ENCODE data around the gene CBLN3.

CBLN3 gene

DNA sequence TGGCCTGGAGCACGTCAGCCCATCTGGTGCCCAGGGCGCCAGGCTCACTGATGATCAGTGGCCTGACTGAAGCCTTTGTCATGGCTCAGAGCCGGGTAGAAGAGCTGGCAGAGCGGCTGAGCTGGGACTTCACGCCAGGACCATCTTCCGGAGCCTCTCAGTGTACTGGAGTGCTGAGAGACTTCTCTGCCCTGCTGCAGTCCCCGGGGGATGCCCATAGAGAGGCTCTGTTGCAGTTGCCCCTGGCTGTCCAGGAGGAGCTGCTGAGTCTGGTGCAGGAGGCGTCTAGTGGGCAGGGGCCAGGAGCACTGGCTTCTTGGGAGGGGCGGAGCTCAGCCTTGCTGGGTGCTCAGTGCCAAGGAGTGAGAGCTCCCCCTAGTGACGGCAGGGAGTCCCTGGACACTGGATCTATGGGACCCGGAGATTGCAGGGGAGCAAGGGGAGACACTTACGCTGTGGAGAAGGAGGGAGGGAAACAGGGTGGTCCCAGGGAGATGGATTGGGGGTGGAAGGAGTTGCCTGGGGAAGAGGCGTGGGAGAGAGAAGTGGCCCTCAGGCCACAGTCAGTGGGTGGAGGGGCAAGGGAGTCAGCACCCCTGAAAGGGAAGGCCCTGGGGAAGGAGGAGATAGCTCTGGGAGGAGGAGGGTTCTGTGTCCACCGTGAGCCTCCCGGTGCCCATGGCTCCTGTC is 2.2 kb upstream of the CBLN3 start:
- ChIA-PET POLR2A (interaction anchor here (0.7 to 1.5 kb wide), 8 partner anchors 10 to 99 kb away, joined by 3 to 8 read pairs (median 4); partner anchors contain the start of genes ADCY4 and NYNRIN), CTCF (interaction anchor here (0.7 to 21.5 kb wide), 30 partner anchors 9 to 189 kb away, joined by 3 to 489 read pairs (median 6); partner anchors contain the start of genes ADCY4, CIDEB, DHRS1 and LTB4R2)
- Histone ChIP-seq H3K4me3 (ENCODE audit: control insufficient read depth in 1 of 7, extremely low read depth in 1 of 7, insufficient read depth in 4 of 7, low read depth in 2 of 7, low read length in 6 of 7) (peak overlapping the region in 3 of 7 experiments; percentile 81 to 93 (median 89)), H3K27ac (ENCODE audit: insufficient read depth in 1 of 2, low read depth in 1 of 2, low read length in 2 of 2, poor library complexity in 1 of 2, severe bottlenecking in 2 of 2) (no peak overlapping the region), H3K9me3 (ENCODE audit: control extremely low read depth in 1 of 5, control insufficient read depth in 4 of 5, insufficient read depth in 2 of 5, low read depth in 1 of 5, low read length in 4 of 5) (no peaks in the 10 kb centered on the region), H3K4me1 (ENCODE audit: control extremely low read depth in 1 of 4, control insufficient read depth in 4 of 4, insufficient read depth in 4 of 4, low read length in 3 of 4) (peaks cover 12 to 68% (median 66%) of the 10 kb centered on the region in 4 experiments), H3K36me3 (ENCODE audit: control insufficient read depth in 4 of 4, insufficient read depth in 4 of 4, low read length in 3 of 4) (peaks cover 10 to 31% (median 21%) of the 10 kb centered on the region in 4 experiments), H3K27me3 (replicated peaks in 2 of 5; ENCODE audit: control insufficient read depth in 4 of 5, insufficient read depth in 5 of 5, low read length in 4 of 5) (no peaks in the 10 kb centered on the region)
- WGBS (ENCODE audit: insufficient coverage): 55% methylated on average over 12 of the region's 15 CpGs
- peak; percentile 94 to 96 (median 95) for DNase-seq

DNA sequence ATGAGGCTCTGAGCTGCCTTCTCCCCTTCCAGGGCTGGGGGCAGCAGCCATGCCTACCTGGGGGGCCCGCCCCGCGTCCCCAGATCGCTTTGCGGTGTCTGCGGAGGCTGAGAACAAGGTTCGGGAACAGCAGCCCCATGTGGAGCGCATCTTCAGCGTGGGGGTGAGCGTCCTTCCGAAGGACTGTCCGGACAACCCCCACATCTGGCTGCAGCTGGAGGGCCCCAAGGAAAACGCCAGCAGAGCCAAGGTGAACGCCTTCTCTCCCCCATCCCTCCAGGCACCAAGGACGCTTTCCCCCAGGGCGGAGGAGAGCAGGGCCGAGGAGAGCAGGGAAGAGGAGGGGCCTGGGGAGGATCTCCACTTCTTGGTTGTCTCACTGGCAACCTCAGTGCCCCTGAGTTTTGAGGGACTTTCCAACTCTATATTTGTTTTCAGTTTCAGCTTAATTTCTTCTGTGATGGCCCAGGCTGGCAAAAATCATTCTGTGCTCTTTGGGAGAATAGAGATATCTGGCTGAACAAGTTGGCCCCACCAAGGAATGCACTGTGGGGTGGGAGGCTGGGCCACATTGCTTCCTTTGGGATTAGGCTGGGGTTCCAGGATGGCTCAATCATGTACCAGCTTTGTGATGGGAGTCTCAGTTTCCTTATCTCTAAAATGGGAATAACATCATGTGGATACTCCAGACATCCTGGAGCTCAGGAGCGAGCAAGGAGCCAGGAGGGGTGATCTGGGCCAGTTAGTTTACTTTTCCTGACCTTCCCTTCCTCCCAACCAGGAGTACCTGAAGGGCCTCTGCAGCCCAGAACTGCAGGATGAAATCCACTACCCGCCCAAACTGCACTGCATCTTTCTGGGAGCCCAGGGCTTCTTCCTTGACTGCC is 1.5 kb upstream of the CBLN3 start:
- POLR2A ChIA-PET: interaction anchor here (0.6 to 2.0 kb wide), 12 partner anchors 9 to 98 kb away, joined by 3 to 8 read pairs (median 4); partner anchors contain the start of genes ADCY4 and NYNRIN
- Histone ChIP-seq H3K27me3 (replicated peaks in 2 of 5; ENCODE audit: control insufficient read depth in 4 of 5, insufficient read depth in 5 of 5, low read length in 4 of 5) (no peaks in the 10 kb centered on the region), H3K4me3 (ENCODE audit: control insufficient read depth in 1 of 7, extremely low read depth in 1 of 7, insufficient read depth in 4 of 7, low read depth in 2 of 7, low read length in 6 of 7) (peak overlapping the region; percentile 57 to 93 (median 81)), H3K36me3 (ENCODE audit: control insufficient read depth in 4 of 4, insufficient read depth in 4 of 4, low read length in 3 of 4) (peaks cover 10 to 28% (median 21%) of the 10 kb centered on the region in 4 experiments), H3K27ac (ENCODE audit: insufficient read depth in 1 of 2, low read depth in 1 of 2, low read length in 2 of 2, poor library complexity in 1 of 2, severe bottlenecking in 2 of 2) (peak overlapping the region; percentile 95 to 98), H3K4me1 (ENCODE audit: control extremely low read depth in 1 of 4, control insufficient read depth in 4 of 4, insufficient read depth in 4 of 4, low read length in 3 of 4) (peaks cover 12 to 68% (median 62%) of the 10 kb centered on the region in 4 experiments), H3K9me3 (ENCODE audit: control extremely low read depth in 1 of 5, control insufficient read depth in 4 of 5, insufficient read depth in 2 of 5, low read depth in 1 of 5, low read length in 4 of 5) (no peaks in the 10 kb centered on the region)
- WGBS (ENCODE audit: insufficient coverage): 18% methylated on average over 14 of the region's 19 CpGs
- DNase-seq: peak in 2 of 3 donors; percentile 71 to 81
- CTCF ChIA-PET: interaction anchor here (0.9 to 21.5 kb wide), 27 partner anchors 10 to 189 kb away, joined by 3 to 489 read pairs (median 7); partner anchors contain the start of genes ADCY4, CIDEB, DHRS1 and LTB4R2

DNA sequence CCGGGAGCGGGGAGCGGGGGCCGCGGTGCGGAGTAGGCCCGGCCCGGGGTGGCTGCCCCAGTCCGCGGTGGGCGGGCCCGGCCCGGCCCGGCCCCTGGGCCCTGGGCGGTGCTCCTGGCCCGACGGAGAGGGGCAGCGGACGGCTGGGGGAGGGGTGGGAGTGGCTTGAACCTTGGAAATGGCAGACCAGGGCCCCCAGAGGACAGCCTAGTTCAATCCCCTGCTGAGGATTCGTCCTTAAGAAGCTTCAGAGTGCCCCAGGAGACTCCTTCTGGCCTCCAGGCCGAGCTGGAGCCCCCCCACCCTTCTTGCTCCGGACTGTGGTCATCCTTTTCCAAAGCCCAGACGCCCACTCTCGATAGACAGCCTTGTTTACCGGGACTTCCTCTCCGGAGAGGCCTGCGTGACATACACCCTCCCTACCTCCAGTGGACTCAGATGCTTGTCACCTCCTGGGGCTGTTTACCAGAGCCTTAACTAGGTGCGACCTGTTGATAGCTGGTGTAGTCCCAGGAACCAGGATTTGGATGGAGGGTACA is 744 bp upstream of the CBLN3 start:
- no peaks in the 10 kb centered on the region for H3K27me3 ChIP-seq (replicated peaks in 2 of 5; ENCODE audit: control insufficient read depth in 4 of 5, insufficient read depth in 5 of 5, low read length in 4 of 5)
- H3K36me3 ChIP-seq (ENCODE audit: control insufficient read depth in 4 of 4, insufficient read depth in 4 of 4, low read length in 3 of 4): peaks cover 10 to 28% (median 21%) of the 10 kb centered on the region in 4 experiments
- 0% methylated on average over 15 of the region's 28 CpGs for WGBS (ENCODE audit: insufficient coverage)
- peak overlapping the region; percentile 57 to 93 (median 81) for H3K4me3 ChIP-seq (ENCODE audit: control insufficient read depth in 1 of 7, extremely low read depth in 1 of 7, insufficient read depth in 4 of 7, low read depth in 2 of 7, low read length in 6 of 7)
- ChIA-PET POLR2A (interaction anchor here (0.6 to 2.0 kb wide), 5 partner anchors 8 to 65 kb away, joined by 3 to 8 read pairs (median 6); no protein-coding TSS in a partner anchor), CTCF (interaction anchor here (0.9 to 21.5 kb wide), 14 partner anchors 11 to 124 kb away, joined by 3 to 489 read pairs (median 26); partner anchors contain the start of genes ADCY4, CIDEB, LTB4R2 and NYNRIN)
- DNase-seq: peak in 2 of 3 donors; percentile 67 to 75
- peaks cover 12 to 68% (median 59%) of the 10 kb centered on the region in 4 experiments for H3K4me1 ChIP-seq (ENCODE audit: control extremely low read depth in 1 of 4, control insufficient read depth in 4 of 4, insufficient read depth in 4 of 4, low read length in 3 of 4)
- no peaks in the 10 kb centered on the region for H3K9me3 ChIP-seq (ENCODE audit: control extremely low read depth in 1 of 5, control insufficient read depth in 4 of 5, insufficient read depth in 2 of 5, low read depth in 1 of 5, low read length in 4 of 5)
- H3K27ac ChIP-seq (ENCODE audit: insufficient read depth in 1 of 2, low read depth in 1 of 2, low read length in 2 of 2, poor library complexity in 1 of 2, severe bottlenecking in 2 of 2): peak overlapping the region; percentile 95 to 98

DNA sequence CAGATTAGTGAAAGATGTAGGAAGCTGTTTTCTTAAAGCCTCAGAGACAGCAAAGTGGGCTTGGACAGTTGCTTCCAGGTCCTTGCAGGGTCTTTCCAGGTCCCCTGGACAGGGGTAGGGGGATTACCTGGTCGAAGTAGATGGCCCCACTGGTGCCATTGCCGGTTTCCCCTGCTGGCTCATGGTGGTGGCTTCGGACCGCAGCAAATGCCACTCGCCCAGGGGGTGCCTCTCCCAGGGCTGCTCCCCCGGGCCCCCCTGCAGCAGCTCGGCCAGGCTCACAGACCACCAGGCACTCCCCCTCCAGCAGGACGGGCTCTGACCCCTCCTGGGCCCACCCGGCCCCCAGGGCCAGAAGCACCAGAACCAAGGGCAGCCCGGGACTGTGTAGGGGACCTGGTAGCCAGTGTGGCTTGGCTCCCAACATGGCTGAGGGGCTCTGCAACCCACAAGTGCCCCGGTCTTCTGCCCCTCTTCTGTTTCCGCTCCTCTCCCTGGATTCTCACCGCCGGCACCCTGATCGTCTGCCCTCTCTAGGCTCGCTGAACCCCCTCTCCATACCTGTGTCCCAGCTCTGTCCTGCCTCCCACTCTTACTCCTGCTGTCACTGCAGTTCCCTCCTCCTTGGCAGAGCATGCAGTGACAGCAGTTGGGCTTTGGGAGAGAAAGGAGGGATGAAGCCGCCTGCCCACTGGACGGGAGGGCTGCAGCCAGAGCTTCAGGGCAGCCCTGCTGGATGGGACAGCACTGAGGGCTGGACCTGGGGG is 657 bp downstream of the CBLN3 start:
- Histone ChIP-seq H3K27me3 (replicated peaks in 2 of 5; ENCODE audit: control insufficient read depth in 4 of 5, insufficient read depth in 5 of 5, low read length in 4 of 5) (no peaks in the 10 kb centered on the region), H3K27ac (ENCODE audit: insufficient read depth in 1 of 2, low read depth in 1 of 2, low read length in 2 of 2, poor library complexity in 1 of 2, severe bottlenecking in 2 of 2) (peak overlapping the region in 1 of 2 experiments; percentile 98), H3K4me3 (ENCODE audit: control insufficient read depth in 1 of 7, extremely low read depth in 1 of 7, insufficient read depth in 4 of 7, low read depth in 2 of 7, low read length in 6 of 7) (peak overlapping the region in 2 of 7 experiments; percentile 74 to 89), H3K4me1 (ENCODE audit: control extremely low read depth in 1 of 4, control insufficient read depth in 4 of 4, insufficient read depth in 4 of 4, low read length in 3 of 4) (peaks cover 12 to 69% (median 58%) of the 10 kb centered on the region in 4 experiments), H3K36me3 (ENCODE audit: control insufficient read depth in 4 of 4, insufficient read depth in 4 of 4, low read length in 3 of 4) (peaks cover 10 to 23% (median 17%) of the 10 kb centered on the region in 4 experiments), H3K9me3 (ENCODE audit: control extremely low read depth in 1 of 5, control insufficient read depth in 4 of 5, insufficient read depth in 2 of 5, low read depth in 1 of 5, low read length in 4 of 5) (no peaks in the 10 kb centered on the region)
- 92% methylated on average over 16 of the region's 18 CpGs for WGBS (ENCODE audit: insufficient coverage)
- POLR2A ChIA-PET: interaction anchor here (2.0 kb wide), 1 partner anchor 63 kb away, joined by 7 read pairs; no protein-coding TSS in a partner anchor
- CTCF ChIA-PET: interaction anchor here (1.2 to 21.5 kb wide), 9 partner anchors 8 to 97 kb away, joined by 4 to 489 read pairs (median 21); partner anchors contain the start of genes ADCY4 and RIPK3
- no peak for DNase-seq

DNA sequence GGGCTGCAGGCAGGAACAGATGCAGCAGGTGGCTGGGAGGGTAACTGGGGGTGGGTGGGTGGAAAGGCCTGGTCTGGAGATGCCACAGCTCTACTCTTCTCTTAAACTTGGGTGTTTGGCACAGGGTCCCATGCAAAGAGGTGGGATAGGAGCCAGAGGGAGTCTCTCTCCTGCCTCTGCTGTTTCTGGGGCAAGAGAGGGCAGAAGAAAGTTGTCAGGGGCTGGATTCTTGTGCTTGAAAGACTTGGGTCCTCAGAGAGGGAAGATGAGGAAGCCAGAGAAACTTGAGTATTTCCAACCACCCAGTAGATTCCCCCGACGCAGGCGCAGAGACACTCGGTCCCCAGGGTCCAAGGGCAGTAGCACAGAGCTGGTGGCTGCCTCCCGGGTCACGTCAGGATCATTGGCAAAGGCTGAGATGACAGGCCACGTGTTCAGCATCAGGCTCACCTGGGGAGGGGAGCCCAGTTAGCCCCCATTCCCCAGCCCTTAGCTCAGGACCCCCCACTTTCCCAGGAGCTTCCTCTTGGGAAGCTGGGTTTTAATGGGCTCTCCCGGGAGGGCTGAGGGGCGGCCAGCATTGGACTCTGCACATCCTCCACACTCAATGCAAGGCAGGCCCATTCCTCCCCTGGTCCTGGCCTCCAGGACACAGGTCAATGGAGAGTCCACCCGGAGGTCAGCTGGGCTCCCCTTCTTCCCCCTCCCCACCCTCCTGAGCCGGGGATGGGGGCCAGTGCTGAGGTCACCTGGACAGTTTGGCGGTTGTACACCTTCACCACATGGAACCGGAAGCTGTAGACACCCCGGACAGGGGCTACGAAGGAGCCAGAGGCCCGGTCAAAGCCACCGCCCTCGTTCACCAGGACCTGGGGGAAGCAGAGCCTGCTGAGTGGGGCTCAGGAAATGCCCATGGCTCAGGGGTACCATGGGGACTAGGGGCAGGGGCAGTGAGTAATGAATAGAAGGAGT is 1.6 kb downstream of the CBLN3 start:
- Histone ChIP-seq H3K9me3 (ENCODE audit: control extremely low read depth in 1 of 5, control insufficient read depth in 4 of 5, insufficient read depth in 2 of 5, low read depth in 1 of 5, low read length in 4 of 5) (no peaks in the 10 kb centered on the region), H3K4me3 (ENCODE audit: control insufficient read depth in 1 of 7, extremely low read depth in 1 of 7, insufficient read depth in 4 of 7, low read depth in 2 of 7, low read length in 6 of 7) (no peak overlapping the region), H3K4me1 (ENCODE audit: control extremely low read depth in 1 of 4, control insufficient read depth in 4 of 4, insufficient read depth in 4 of 4, low read length in 3 of 4) (peaks cover 18 to 79% (median 66%) of the 10 kb centered on the region in 4 experiments), H3K27ac (ENCODE audit: insufficient read depth in 1 of 2, low read depth in 1 of 2, low read length in 2 of 2, poor library complexity in 1 of 2, severe bottlenecking in 2 of 2) (no peak overlapping the region), H3K36me3 (ENCODE audit: control insufficient read depth in 4 of 4, insufficient read depth in 4 of 4, low read length in 3 of 4) (peaks cover 3 to 13% (median 10%) of the 10 kb centered on the region in 4 experiments), H3K27me3 (replicated peaks in 2 of 5; ENCODE audit: control insufficient read depth in 4 of 5, insufficient read depth in 5 of 5, low read length in 4 of 5) (no peaks in the 10 kb centered on the region)
- ChIA-PET POLR2A (interaction anchor here (1.0 to 1.3 kb wide), 2 partner anchors 19 to 88 kb away, joined by 3 read pairs; partner anchors contain the start of gene RIPK3), CTCF (interaction anchor here (0.6 to 21.5 kb wide), 11 partner anchors 9 to 96 kb away, joined by 3 to 489 read pairs (median 9); partner anchors contain the start of genes ADCY4, NYNRIN and RIPK3)
- WGBS (ENCODE audit: insufficient coverage): 81% methylated on average over 17 of the region's 18 CpGs
- DNase-seq: no peak
